Measurements from ENCODE around the gene KIAA1755. TPM values are rescaled to one million over a fixed set of nuclear protein-coding genes. Genes with fewer than 3 reads are reported as not detected.

KIAA1755 gene
- total and polyA plus RNA-seq, 2 of the 4 experiments (the other 2 are of a cell fraction), result 2.5 to 5.1 TPM

DNA sequence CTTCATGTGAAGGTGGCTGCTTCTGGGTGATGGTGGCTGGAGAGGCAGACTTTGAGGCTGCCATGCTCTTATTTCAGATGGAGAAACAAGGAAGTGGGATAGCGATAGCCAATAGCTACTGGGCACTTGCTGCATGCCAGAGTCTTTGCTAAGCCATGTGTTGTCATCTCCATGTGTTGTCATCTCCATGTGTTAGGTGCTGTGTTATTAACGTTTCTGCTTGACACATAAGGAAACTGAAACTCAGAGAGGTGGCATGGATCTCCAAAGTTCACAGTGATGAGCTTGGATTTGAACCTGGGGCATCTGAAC, 16.9 kb downstream of the KIAA1755 start:
- H3K79me1 ChIP-seq (ENCODE audit: low read depth in 1 of 2, low read length in 2 of 2), result no peaks in the 10 kb centered on the region
- H3K27ac ChIP-seq (ENCODE audit: insufficient read depth, low read length), result no peak overlapping the region
- H3K4me2 ChIP-seq (ENCODE audit: low read depth, low read length), result no peak overlapping the region
- intact Hi-C loops (cut with micrococcal nuclease) (no loop called here), dilution Hi-C loops (cut with HindIII; ENCODE audit: low sequenced_read_pairs, unreplicated experiment) (no loop called here), in situ Hi-C loops (cut with MboI; ENCODE audit: low sequenced_read_pairs) (no loop called here)
- DNase-seq (no peak), ATAC-seq (ENCODE audit: low read depth) (no peak)
- BruUV-seq (replicated peaks), result no TSS peak
- H2BK15ac ChIP-seq (ENCODE audit: low read depth, low read length), result no peak overlapping the region
- no peaks in the 10 kb centered on the region for H3K9me1 ChIP-seq (ENCODE audit: insufficient read depth, low read length)
- H4K5ac ChIP-seq (ENCODE audit: low read depth, low read length), result no peak overlapping the region
- H4K8ac ChIP-seq (ENCODE audit: low read depth in 2 of 2, low read length in 2 of 2), result no peak overlapping the region
- H2BK120ac ChIP-seq (ENCODE audit: low read depth, low read length), result no peak overlapping the region
- peaks cover 19% of the 10 kb centered on the region for H3K9me3 ChIP-seq (ENCODE audit: control insufficient read depth, insufficient read depth, low read length)
- no peak overlapping the region for H3K14ac ChIP-seq (replicated peaks; ENCODE audit: low read depth, low read length)
- H2BK5ac ChIP-seq (ENCODE audit: low read depth, low read length, poor library complexity, severe bottlenecking), result no peak overlapping the region
- no peak overlapping the region for H2BK20ac ChIP-seq (ENCODE audit: low read depth, low read length)
- no peaks in the 10 kb centered on the region for H4K20me1 ChIP-seq (ENCODE audit: insufficient read depth, low read length)
- no peak overlapping the region for H3K18ac ChIP-seq (ENCODE audit: low read depth, low read length)
- H3K9ac ChIP-seq (ENCODE audit: low read depth, low read length), result no peak overlapping the region
- no peak overlapping the region for H3K23ac ChIP-seq (ENCODE audit: low read depth, low read length)
- H3K4me1 ChIP-seq (ENCODE audit: control insufficient read depth, insufficient read depth, low read length), result peaks cover 2% of the 10 kb centered on the region; the same call in 1 of the 2 replicates
- peaks cover 30% of the 10 kb centered on the region for H3K36me3 ChIP-seq (ENCODE audit: control insufficient read depth, insufficient read depth, low read length)
- CTCF ChIA-PET, result interaction anchor here (1.2 kb wide), 1 partner anchor 72 kb away, joined by 3 read pairs; no protein-coding TSS in a partner anchor
- POLR2A ChIA-PET (ENCODE audit: unreplicated experiment), result no interaction called here
- H3K4ac ChIP-seq (ENCODE audit: low read depth, low read length), result no peak overlapping the region
- H2AK5ac ChIP-seq (ENCODE audit: low read depth, low read length), result no peak overlapping the region
- H3K56ac ChIP-seq (ENCODE audit: extremely low read depth, insufficient read depth, low read length), result no peak overlapping the region
- no peaks in the 10 kb centered on the region for H3K27me3 ChIP-seq (ENCODE audit: control insufficient read depth, insufficient read depth, low read length)
- 100% methylated on average over 1 of the region's 2 CpGs; no CpG with 5 or more reads in 1 of the 2 experiments for WGBS, 2 experiments (ENCODE audit: extremely low coverage in 2 of 2, insufficient read length in 1 of 2)
- no peak overlapping the region for H3K4me3 ChIP-seq (ENCODE audit: insufficient read depth, low read depth, low read length)
- no peak overlapping the region for H2AK9ac ChIP-seq (replicated peaks; ENCODE audit: low read depth, low read length, poor library complexity)
- H4K91ac ChIP-seq (ENCODE audit: insufficient read depth, low read depth, low read length), result no peak overlapping the region
- TF ChIP-seq POLR2A (IDR thresholded peaks at IDR 0.05; ENCODE audit: low read depth, low read length), result no peak
- no peak for TF ChIP-seq MAFK (IDR thresholded peaks at IDR 0.05; ENCODE audit: low read depth, low read length)
- TF ChIP-seq, protein P1, sequence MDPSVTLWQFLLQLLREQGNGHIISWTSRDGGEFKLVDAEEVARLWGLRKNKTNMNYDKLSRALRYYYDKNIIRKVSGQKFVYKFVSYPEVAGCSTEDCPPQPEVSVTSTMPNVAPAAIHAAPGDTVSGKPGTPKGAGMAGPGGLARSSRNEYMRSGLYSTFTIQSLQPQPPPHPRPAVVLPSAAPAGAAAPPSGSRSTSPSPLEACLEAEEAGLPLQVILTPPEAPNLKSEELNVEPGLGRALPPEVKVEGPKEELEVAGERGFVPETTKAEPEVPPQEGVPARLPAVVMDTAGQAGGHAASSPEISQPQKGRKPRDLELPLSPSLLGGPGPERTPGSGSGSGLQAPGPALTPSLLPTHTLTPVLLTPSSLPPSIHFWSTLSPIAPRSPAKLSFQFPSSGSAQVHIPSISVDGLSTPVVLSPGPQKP (IDR thresholded peaks at IDR 0.05; ENCODE audit: borderline replicate concordance, low read depth, low read length), result no peak
- TF ChIP-seq RCOR1 (IDR thresholded peaks at IDR 0.05; ENCODE audit: insufficient replicate concordance, low read length), result no peak
- no peak for TF ChIP-seq BHLHE40 (IDR thresholded peaks at IDR 0.05; ENCODE audit: low read depth, low read length)
- TF ChIP-seq CEBPB (IDR thresholded peaks at IDR 0.05; ENCODE audit: low read depth, low read length), result no peak
- TF ChIP-seq NFE2L2 (IDR thresholded peaks at IDR 0.05; ENCODE audit: low read depth, low read length), result no peak
- TF ChIP-seq CHD1 (IDR thresholded peaks at IDR 0.05; ENCODE audit: low read depth, low read length), result no peak
- TF ChIP-seq RFX5 (IDR thresholded peaks at IDR 0.05; ENCODE audit: low read depth, low read length), result no peak
- TF ChIP-seq RAD21 (IDR thresholded peaks at IDR 0.05; ENCODE audit: low read length), result no peak
- no peak for TF ChIP-seq MAZ (IDR thresholded peaks at IDR 0.05; ENCODE audit: borderline replicate concordance, low read depth, low read length)
- no peak for TF ChIP-seq MXI1 (IDR thresholded peaks at IDR 0.05; ENCODE audit: borderline replicate concordance, low read depth, low read length)
- TF ChIP-seq, protein P2, sequence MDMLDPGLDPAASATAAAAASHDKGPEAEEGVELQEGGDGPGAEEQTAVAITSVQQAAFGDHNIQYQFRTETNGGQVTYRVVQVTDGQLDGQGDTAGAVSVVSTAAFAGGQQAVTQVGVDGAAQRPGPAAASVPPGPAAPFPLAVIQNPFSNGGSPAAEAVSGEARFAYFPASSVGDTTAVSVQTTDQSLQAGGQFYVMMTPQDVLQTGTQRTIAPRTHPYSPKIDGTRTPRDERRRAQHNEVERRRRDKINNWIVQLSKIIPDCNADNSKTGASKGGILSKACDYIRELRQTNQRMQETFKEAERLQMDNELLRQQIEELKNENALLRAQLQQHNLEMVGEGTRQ (IDR thresholded peaks at IDR 0.05; ENCODE audit: low read depth, low read length), result no peak
- TF ChIP-seq SMC3 (IDR thresholded peaks at IDR 0.05; ENCODE audit: low read depth, low read length), result no peak
- no peak for TF ChIP-seq FOS (IDR thresholded peaks at IDR 0.05; ENCODE audit: low read depth, low read length)
- TF ChIP-seq, protein P3, sequence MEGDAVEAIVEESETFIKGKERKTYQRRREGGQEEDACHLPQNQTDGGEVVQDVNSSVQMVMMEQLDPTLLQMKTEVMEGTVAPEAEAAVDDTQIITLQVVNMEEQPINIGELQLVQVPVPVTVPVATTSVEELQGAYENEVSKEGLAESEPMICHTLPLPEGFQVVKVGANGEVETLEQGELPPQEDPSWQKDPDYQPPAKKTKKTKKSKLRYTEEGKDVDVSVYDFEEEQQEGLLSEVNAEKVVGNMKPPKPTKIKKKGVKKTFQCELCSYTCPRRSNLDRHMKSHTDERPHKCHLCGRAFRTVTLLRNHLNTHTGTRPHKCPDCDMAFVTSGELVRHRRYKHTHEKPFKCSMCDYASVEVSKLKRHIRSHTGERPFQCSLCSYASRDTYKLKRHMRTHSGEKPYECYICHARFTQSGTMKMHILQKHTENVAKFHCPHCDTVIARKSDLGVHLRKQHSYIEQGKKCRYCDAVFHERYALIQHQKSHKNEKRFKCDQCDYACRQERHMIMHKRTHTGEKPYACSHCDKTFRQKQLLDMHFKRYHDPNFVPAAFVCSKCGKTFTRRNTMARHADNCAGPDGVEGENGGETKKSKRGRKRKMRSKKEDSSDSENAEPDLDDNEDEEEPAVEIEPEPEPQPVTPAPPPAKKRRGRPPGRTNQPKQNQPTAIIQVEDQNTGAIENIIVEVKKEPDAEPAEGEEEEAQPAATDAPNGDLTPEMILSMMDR (conservative IDR thresholded peaks at IDR 0.05; ENCODE audit: low read depth, low read length), result no peak
- no peak overlapping the region for H2AFZ ChIP-seq (replicated peaks; ENCODE audit: low read length, poor library complexity)

Data from IMR-90 (cell line).